Peyer's patch (tissue), 4 donors: ENCODE results near the gene HADHA. TPM values are rescaled to one million over a fixed set of nuclear protein-coding genes. Genes with fewer than 3 reads are reported as not detected.

Experiments
- DNase-seq, 3 donors: peaks; one replicate each; pipeline ENCODE4 v3.0.0-alpha.2; 2017 to 2019
- H3K27ac ChIP-seq, 4 donors: fragments of 200-600 bp; sonication (generic); one replicate each; pipeline ENCODE4 v1.5.1; 2016 to 2019
- H3K27me3 ChIP-seq, 2 donors: fragments of 200-600 bp; sonication (generic); one replicate each; pipeline ENCODE4 v1.5.1; 2019
- H3K36me3 ChIP-seq, 3 donors: fragments of 200-600 bp; sonication (generic); one replicate each; pipeline ENCODE4 v1.5.1; 2016 to 2019
- H3K4me1 ChIP-seq, 4 donors: fragments of 200-600 bp; sonication (generic); one replicate each; pipeline ENCODE4 v1.5.1; 2016 to 2019
- H3K4me3 ChIP-seq, 4 donors: fragments of 200-600 bp; sonication (generic); 1 replicate in 3 of 4; 2 replicates in 1 of 4; pipeline ENCODE4 v1.5.1; 2016 to 2019; ENCODE audit warnings: mild to moderate bottlenecking in 1 of 4
- H3K9me3 ChIP-seq, 4 donors: fragments of 200-600 bp; sonication (generic); one replicate each; pipeline ENCODE4 v1.5.1; 2016 to 2019; ENCODE audit warnings: mild to moderate bottlenecking in 1 of 4
- CTCF ChIP-seq, 6 experiments: fragments of 450-650 bp in 4 of 6; fragments of 200-600 bp in 2 of 6; sonication (generic) in 1 of 6; IDR thresholded peaks; one replicate each; pipeline ENCODE4 v1.5.1; 2017 to 2019; ENCODE audit warnings: antibody characterized with exemption in 6 of 6, mild to moderate bottlenecking in 3 of 6, moderate library complexity in 1 of 6
- POLR2A ChIP-seq, 2 donors: fragments of 450-650 bp; IDR thresholded peaks; one replicate each; pipeline ENCODE4 v1.5.1; 2017; ENCODE audit warnings: antibody characterized with exemption in 2 of 2, mild to moderate bottlenecking in 2 of 2, moderate library complexity in 2 of 2
- total RNA-seq, 4 donors: library from RNA; depleted of rRNA; stranded (reverse); fragments of >200 nt; gene quantifications; one replicate each; pipeline ENCODE4 v1.1.0, GENCODE V29; 2016

HADHA gene
- total RNA-seq, 4 donors from 2014 or later = 105 to 438 (median 267) TPM

- DNase-seq = peak in 1 of 3 donors; percentile 40
- peaks cover 0 to 10% (median 0%) of the 10 kb centered on the region in 3 donors for H3K36me3 ChIP-seq
- peaks cover 0 to 10% (median 0%) of the 10 kb centered on the region in 4 donors for H3K4me1 ChIP-seq
- H3K9me3 ChIP-seq = no peaks in the 10 kb centered on the region
- H3K27ac ChIP-seq = no peak overlapping the region
- H3K4me3 ChIP-seq = peak overlapping the region in 1 of 4 donors; percentile 69
- no peak for TF ChIP-seq POLR2A (IDR thresholded peaks at IDR 0.05)
- TF ChIP-seq CTCF (IDR thresholded peaks at IDR 0.05) = no peak
- H3K27me3 ChIP-seq = no peaks in the 10 kb centered on the region
Measured at GRCh38 chr2:26185954-26186770, 58.3 kb downstream of the HADHA start.

GRCh38 chr2:26185304-26185928, 59.0 kb downstream of the HADHA start:
- TF ChIP-seq POLR2A (IDR thresholded peaks at IDR 0.05) = no peak
- no peak for TF ChIP-seq CTCF (IDR thresholded peaks at IDR 0.05)

GRCh38 chr2:26184555-26185303, 59.7 kb downstream of the HADHA start:
- peak overlapping the region; percentile 35 to 60 (median 52) for H3K27ac ChIP-seq
- no peaks in the 10 kb centered on the region for H3K9me3 ChIP-seq
- H3K4me1 ChIP-seq = peaks cover 0 to 10% (median 0%) of the 10 kb centered on the region in 4 donors
- H3K27me3 ChIP-seq = no peaks in the 10 kb centered on the region
- H3K36me3 ChIP-seq = no peaks in the 10 kb centered on the region
- peak overlapping the region; percentile 58 to 73 (median 67) for H3K4me3 ChIP-seq
- peak; percentile 23 to 91 (median 64) for TF ChIP-seq CTCF (IDR thresholded peaks at IDR 0.05)
- no peak for TF ChIP-seq POLR2A (IDR thresholded peaks at IDR 0.05)
- peak; percentile 71 to 93 (median 90) for DNase-seq

More at GRCh38 chr2:26185304-26185928, 59.0 kb downstream of the HADHA start:
- H3K27ac ChIP-seq = peak overlapping the region; percentile 35 to 60 (median 52)
- no peaks in the 10 kb centered on the region for H3K9me3 ChIP-seq
- H3K4me1 ChIP-seq = peaks cover 0 to 10% (median 0%) of the 10 kb centered on the region in 4 donors
- DNase-seq = no peak
- H3K27me3 ChIP-seq = no peaks in the 10 kb centered on the region
- peak overlapping the region; percentile 58 to 73 (median 67) for H3K4me3 ChIP-seq
- H3K36me3 ChIP-seq = peaks cover 0 to 3% (median 0%) of the 10 kb centered on the region in 3 donors

- H3K9me3 ChIP-seq = no peaks in the 10 kb centered on the region
- DNase-seq = peak in 1 of 3 donors; percentile 47
- peak overlapping the region; percentile 58 to 73 (median 67) for H3K4me3 ChIP-seq
- peaks cover 0 to 10% (median under 1%) of the 10 kb centered on the region in 4 donors for H3K4me1 ChIP-seq
- H3K27me3 ChIP-seq = no peaks in the 10 kb centered on the region
- TF ChIP-seq CTCF (IDR thresholded peaks at IDR 0.05) (no peak), POLR2A (IDR thresholded peaks at IDR 0.05) (no peak)
- peak overlapping the region in 2 of 4 donors; percentile 35 to 58 for H3K27ac ChIP-seq
- no peaks in the 10 kb centered on the region for H3K36me3 ChIP-seq
Measured at GRCh38 chr2:26184121-26184520, 60.3 kb downstream of the HADHA start.

- TF ChIP-seq POLR2A (IDR thresholded peaks at IDR 0.05) (no peak), CTCF (IDR thresholded peaks at IDR 0.05) (no peak)
Measured at GRCh38 chr2:26182887-26183630, 61.4 kb downstream of the HADHA start.

More at GRCh38 chr2:26182887-26183630, 61.4 kb downstream of the HADHA start:
- H3K9me3 ChIP-seq = no peaks in the 10 kb centered on the region
- H3K27me3 ChIP-seq = no peaks in the 10 kb centered on the region
- H3K4me1 ChIP-seq = peaks cover 0 to 10% (median 1%) of the 10 kb centered on the region in 4 donors
- DNase-seq = no peak
- H3K36me3 ChIP-seq = no peaks in the 10 kb centered on the region
- no peak overlapping the region for H3K4me3 ChIP-seq
- H3K27ac ChIP-seq = no peak overlapping the region
